Body of pancreas (tissue), 4 donors: ENCODE measurements around the gene KCNAB1. TPM values are rescaled to one million over a fixed set of nuclear protein-coding genes. Genes with fewer than 3 reads are reported as not detected.

ENCODE experiments used
- ATAC-seq: fragments of 150-250 bp; one replicate; pipeline ENCODE4 v1.9.1; 2016
- DNase-seq, 4 donors: peaks; one replicate each; pipeline ENCODE4 v3.0.0-alpha.2; 2019
- H3K27ac ChIP-seq, 4 donors: fragments of 200-600 bp; sonication (generic); 1 replicate in 3 of 4; 2 replicates in 1 of 4; pipeline versions ENCODE4 v1.5.1 to v1.6.1; 2016 to 2019; ENCODE audit warnings: mild to moderate bottlenecking in 1 of 4, mixed read lengths in 1 of 4, moderate library complexity in 1 of 4
- H3K27me3 ChIP-seq, 2 donors: fragments of 200-600 bp; sonication (generic); one replicate each; pipeline ENCODE4 v1.6.0; 2016; ENCODE audit warnings: mild to moderate bottlenecking in 1 of 2
- H3K36me3 ChIP-seq, 2 donors: fragments of 200-600 bp; sonication (generic); replicated peaks in 1 of 2; 2 replicates each; pipeline ENCODE4 v1.5.1; 2016; ENCODE audit warnings: low read depth in 2 of 2; ENCODE audit not compliant: insufficient read depth in 1 of 2
- H3K4me1 ChIP-seq: fragments of 200-600 bp; sonication (generic); one replicate; pipeline ENCODE4 v1.6.0; 2016
- H3K4me3 ChIP-seq, 2 donors: fragments of 200-600 bp; sonication (generic); 1 replicate in 1 of 2; 2 replicates in 1 of 2; pipeline ENCODE4 v1.5.1; 2016 to 2019
- H3K9me3 ChIP-seq, 3 donors: fragments of 200-600 bp; sonication (generic); 1 replicate in 2 of 3; 2 replicates in 1 of 3; pipeline ENCODE4 v1.5.1; 2016
- CTCF ChIP-seq, 7 experiments: fragments of 450-650 bp in 4 of 7; fragments of 200-600 bp in 3 of 7; sonication (generic) in 3 of 7; IDR thresholded peaks; one replicate each; pipeline ENCODE4 v1.5.1; 2016 to 2019; ENCODE audit warnings: antibody characterized with exemption in 7 of 7
- POLR2A ChIP-seq, 3 donors: fragments of 450-650 bp; IDR thresholded peaks; one replicate each; pipeline ENCODE4 v1.6.1; 2016; ENCODE audit warnings: antibody characterized with exemption in 3 of 3, mild to moderate bottlenecking in 2 of 3
- WGBS, 2 donors: methylation state at CpG; one replicate each; pipeline ENCODE4 v1.1.5; 2017; 5-methylcytosine and 5-hydroxymethylcytosine counted together
- intact Hi-C: fragments of 100-400 bp; cut with DNase I; formaldehyde crosslinking; loops from one replicate; pipeline ENCODE4 v1.15.1; 2023
- total RNA-seq, 2 donors: library from RNA; depleted of rRNA; stranded (reverse); fragments of >200 nt; gene quantifications; one replicate each; pipeline ENCODE4 v1.1.0, GENCODE V29; 2016

KCNAB1 gene
- total RNA-seq, 2 donors from 2014 or later = 5.2 to 5.3 TPM

GRCh38 chr3:156371701-156372100 is 251.3 kb downstream of the KCNAB1 start:
- TF ChIP-seq CTCF (IDR thresholded peaks at IDR 0.05) = no peak
- no peak for TF ChIP-seq POLR2A (IDR thresholded peaks at IDR 0.05)
- 79 to 81% methylated on average over 6 of the region's 6 CpGs for WGBS, 2 donors
- H3K4me1 ChIP-seq = no peaks in the 10 kb centered on the region
- H3K36me3 ChIP-seq = no peaks in the 10 kb centered on the region
- no peak for DNase-seq
- intact Hi-C loops = no loop called here
- H3K27ac ChIP-seq = no peak overlapping the region
- no peaks in the 10 kb centered on the region for H3K27me3 ChIP-seq
- no peak for ATAC-seq
- H3K9me3 ChIP-seq = no peaks in the 10 kb centered on the region
- H3K4me3 ChIP-seq = no peak overlapping the region

- no peaks in the 10 kb centered on the region for H3K27me3 ChIP-seq
- no peaks in the 10 kb centered on the region for H3K36me3 ChIP-seq
- no peak overlapping the region for H3K4me3 ChIP-seq
- no peak for DNase-seq
- ATAC-seq = no peak
- no peak for TF ChIP-seq CTCF (IDR thresholded peaks at IDR 0.05)
- no peak for TF ChIP-seq POLR2A (IDR thresholded peaks at IDR 0.05)
- no peak overlapping the region for H3K27ac ChIP-seq
- H3K9me3 ChIP-seq = no peaks in the 10 kb centered on the region
- no peaks in the 10 kb centered on the region for H3K4me1 ChIP-seq
- 79 to 92% methylated on average over 1 of the region's 1 CpG for WGBS, 2 donors
- intact Hi-C loops = no loop called here
Observed at GRCh38 chr3:156373095-156373494, 252.7 kb downstream of the KCNAB1 start.

- 69 to 71% methylated on average over 2 of the region's 2 CpGs for WGBS, 2 donors
- no peaks in the 10 kb centered on the region for H3K36me3 ChIP-seq
- ATAC-seq (no peak), DNase-seq (no peak)
- no peaks in the 10 kb centered on the region for H3K9me3 ChIP-seq
- H3K4me3 ChIP-seq = no peak overlapping the region
- intact Hi-C loops = no loop called here
- no peak overlapping the region for H3K27ac ChIP-seq
- TF ChIP-seq CTCF (IDR thresholded peaks at IDR 0.05) (no peak), POLR2A (IDR thresholded peaks at IDR 0.05) (no peak)
- H3K4me1 ChIP-seq = no peaks in the 10 kb centered on the region
- no peaks in the 10 kb centered on the region for H3K27me3 ChIP-seq
Observed at GRCh38 chr3:156373654-156374053, 253.3 kb downstream of the KCNAB1 start.

GRCh38 chr3:156376199-156376598 is 255.8 kb downstream of the KCNAB1 start:
- no peaks in the 10 kb centered on the region for H3K27me3 ChIP-seq
- TF ChIP-seq CTCF (IDR thresholded peaks at IDR 0.05) (no peak), POLR2A (IDR thresholded peaks at IDR 0.05) (no peak)
- no peaks in the 10 kb centered on the region for H3K9me3 ChIP-seq
- H3K4me3 ChIP-seq = no peak overlapping the region
- no peak overlapping the region for H3K27ac ChIP-seq
- no peaks in the 10 kb centered on the region for H3K4me1 ChIP-seq
- DNase-seq (no peak), ATAC-seq (no peak)
- no peaks in the 10 kb centered on the region for H3K36me3 ChIP-seq
- intact Hi-C loops = no loop called here

- WGBS, 2 donors = 70% methylated on average over 7 of the region's 7 CpGs
- Histone ChIP-seq H3K9me3 (no peaks in the 10 kb centered on the region), H3K36me3 (no peaks in the 10 kb centered on the region), H3K27ac (no peak overlapping the region), H3K27me3 (no peaks in the 10 kb centered on the region), H3K4me1 (no peaks in the 10 kb centered on the region), H3K4me3 (no peak overlapping the region)
- TF ChIP-seq POLR2A (IDR thresholded peaks at IDR 0.05) (no peak), CTCF (IDR thresholded peaks at IDR 0.05) (no peak)
- DNase-seq (no peak), ATAC-seq (no peak)
- intact Hi-C loops = no loop called here
Observed at GRCh38 chr3:156377266-156377665, 256.9 kb downstream of the KCNAB1 start.
